Measurements from ENCODE around the gene PTPRG.

PTPRG gene

GRCh38 chr3:61562721-61563312 lies 1.4 kb downstream of the PTPRG start:
- no peak for DNase-seq (ENCODE audit: low read depth)

- no peak for DNase-seq (ENCODE audit: low read depth)
Observed at GRCh38 chr3:61563313-61564271, 2.2 kb downstream of the PTPRG start.

- DNase-seq (ENCODE audit: low read depth): peak; percentile 59
Observed at GRCh38 chr3:61564395-61565059, 3.2 kb downstream of the PTPRG start.

GRCh38 chr3:61565569-61565968 lies 4.2 kb downstream of the PTPRG start:
- DNase-seq (ENCODE audit: low read depth): no peak

GRCh38 chr3:61568127-61568526 lies 6.8 kb downstream of the PTPRG start:
- no peak for DNase-seq (ENCODE audit: low read depth)

- DNase-seq (ENCODE audit: low read depth): no peak
Observed at GRCh38 chr3:61569856-61570580, 8.6 kb downstream of the PTPRG start.

GRCh38 chr3:61570813-61571212 lies 9.4 kb downstream of the PTPRG start:
- DNase-seq (ENCODE audit: low read depth): no peak

GRCh38 chr3:61571516-61572336 lies 10.4 kb downstream of the PTPRG start:
- DNase-seq (ENCODE audit: low read depth): no peak

GRCh38 chr3:61572879-61573278 lies 11.5 kb downstream of the PTPRG start:
- DNase-seq (ENCODE audit: low read depth): no peak

GRCh38 chr3:61573441-61573840 lies 12.1 kb downstream of the PTPRG start:
- DNase-seq (ENCODE audit: low read depth): no peak

- peak; percentile 96 for DNase-seq (ENCODE audit: low read depth)
Observed at GRCh38 chr3:61574854-61575253, 13.5 kb downstream of the PTPRG start.

GRCh38 chr3:61575893-61576292 lies 14.5 kb downstream of the PTPRG start:
- no peak for DNase-seq (ENCODE audit: low read depth)

GRCh38 chr3:61577760-61578159 lies 16.4 kb downstream of the PTPRG start:
- no peak for DNase-seq (ENCODE audit: low read depth)

GRCh38 chr3:61578667-61579367 lies 17.4 kb downstream of the PTPRG start:
- DNase-seq (ENCODE audit: low read depth): no peak

- no peak for DNase-seq (ENCODE audit: low read depth)
Observed at GRCh38 chr3:61579685-61580084, 18.3 kb downstream of the PTPRG start.

GRCh38 chr3:61580982-61581643 lies 19.7 kb downstream of the PTPRG start:
- DNase-seq (ENCODE audit: low read depth): no peak

GRCh38 chr3:61582287-61582686 lies 20.9 kb downstream of the PTPRG start:
- DNase-seq (ENCODE audit: low read depth): no peak

GRCh38 chr3:61582846-61583245 lies 21.5 kb downstream of the PTPRG start:
- DNase-seq (ENCODE audit: low read depth): no peak

- DNase-seq (ENCODE audit: low read depth): no peak
Observed at GRCh38 chr3:61583890-61584875, 22.8 kb downstream of the PTPRG start.

All from fibroblast of the conjunctiva (primary cell).